Measurements from ENCODE around the gene RAVER2.

The RAVER2 gene

DNA sequence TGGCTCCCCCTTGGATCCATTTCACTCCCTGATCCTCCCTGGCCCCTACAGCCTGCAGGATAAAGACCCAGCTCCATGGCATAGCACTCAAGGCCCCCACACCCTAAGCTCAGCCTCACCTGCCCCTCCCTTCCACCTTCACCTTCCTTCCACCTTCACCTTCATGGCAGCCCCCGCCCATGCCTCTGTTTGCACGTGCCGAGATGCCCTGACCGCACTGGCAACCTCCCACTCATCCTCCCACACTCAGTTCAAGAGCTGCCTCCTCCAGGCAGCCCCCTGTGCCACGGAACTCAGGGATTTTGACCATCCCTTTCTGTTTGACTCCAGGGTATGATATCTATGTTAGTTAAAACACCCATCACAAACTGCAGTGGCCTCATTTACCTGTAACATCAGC is 109.8 kb downstream of the RAVER2 start:
- H3K4me2 ChIP-seq (ENCODE audit: low read length), result no peak overlapping the region
- no peak overlapping the region for H3K9ac ChIP-seq (ENCODE audit: low read length)
- no peak overlapping the region for H3K27ac ChIP-seq (ENCODE audit: low read depth, low read length, poor library complexity, severe bottlenecking)
- TF ChIP-seq, protein P1, sequence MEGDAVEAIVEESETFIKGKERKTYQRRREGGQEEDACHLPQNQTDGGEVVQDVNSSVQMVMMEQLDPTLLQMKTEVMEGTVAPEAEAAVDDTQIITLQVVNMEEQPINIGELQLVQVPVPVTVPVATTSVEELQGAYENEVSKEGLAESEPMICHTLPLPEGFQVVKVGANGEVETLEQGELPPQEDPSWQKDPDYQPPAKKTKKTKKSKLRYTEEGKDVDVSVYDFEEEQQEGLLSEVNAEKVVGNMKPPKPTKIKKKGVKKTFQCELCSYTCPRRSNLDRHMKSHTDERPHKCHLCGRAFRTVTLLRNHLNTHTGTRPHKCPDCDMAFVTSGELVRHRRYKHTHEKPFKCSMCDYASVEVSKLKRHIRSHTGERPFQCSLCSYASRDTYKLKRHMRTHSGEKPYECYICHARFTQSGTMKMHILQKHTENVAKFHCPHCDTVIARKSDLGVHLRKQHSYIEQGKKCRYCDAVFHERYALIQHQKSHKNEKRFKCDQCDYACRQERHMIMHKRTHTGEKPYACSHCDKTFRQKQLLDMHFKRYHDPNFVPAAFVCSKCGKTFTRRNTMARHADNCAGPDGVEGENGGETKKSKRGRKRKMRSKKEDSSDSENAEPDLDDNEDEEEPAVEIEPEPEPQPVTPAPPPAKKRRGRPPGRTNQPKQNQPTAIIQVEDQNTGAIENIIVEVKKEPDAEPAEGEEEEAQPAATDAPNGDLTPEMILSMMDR (IDR thresholded peaks at IDR 0.05; ENCODE audit: low read length), result no peak
- no peak for TF ChIP-seq EZH2 (IDR thresholded peaks at IDR 0.05; ENCODE audit: borderline replicate concordance, low read length)
- H3K9me2 ChIP-seq (ENCODE audit: low read depth, low read length), result no peaks in the 10 kb centered on the region
- no peaks in the 10 kb centered on the region for H3F3A ChIP-seq (ENCODE audit: insufficient read depth, low read length)
- no peaks in the 10 kb centered on the region for H3K4me1 ChIP-seq (ENCODE audit: insufficient read depth, low read length, severe bottlenecking)
- no peaks in the 10 kb centered on the region for H3K27me3 ChIP-seq (ENCODE audit: insufficient read depth, low read length)
- H3K4me3 ChIP-seq (ENCODE audit: low read depth, low read length, poor library complexity, severe bottlenecking), result no peak overlapping the region
- H3K36me3 ChIP-seq (ENCODE audit: insufficient read depth, low read length), result peaks cover 36% of the 10 kb centered on the region; the same call in 1 of the 2 replicates
- H3K79me2 ChIP-seq (ENCODE audit: insufficient read depth, low read length), result no peaks in the 10 kb centered on the region
- no peaks in the 10 kb centered on the region for H3K9me3 ChIP-seq (ENCODE audit: low read length)
- H4K20me1 ChIP-seq (ENCODE audit: insufficient read depth, low read length), result no peaks in the 10 kb centered on the region
- H2AFZ ChIP-seq (ENCODE audit: low read length), result no peak overlapping the region

DNA sequence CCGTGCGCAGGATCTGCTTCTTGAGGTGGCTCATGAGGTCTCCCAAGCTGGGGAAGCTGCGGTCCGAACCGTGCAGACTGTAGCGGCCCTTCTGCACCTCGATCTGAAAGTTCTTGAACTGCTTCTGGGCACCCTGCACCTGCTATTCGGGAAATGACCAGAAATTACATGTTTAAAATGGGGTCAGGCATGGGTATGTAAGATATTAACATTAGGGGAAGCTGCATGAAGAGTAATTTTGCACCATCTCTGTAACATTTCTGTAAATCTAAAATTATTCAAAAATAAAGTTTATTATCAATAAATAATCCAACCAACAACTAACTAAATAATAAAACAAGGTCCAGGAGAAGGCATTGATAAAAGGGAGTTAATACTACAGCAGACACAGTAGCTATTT is 110.7 kb downstream of the RAVER2 start:
- Histone ChIP-seq H3K27ac (ENCODE audit: low read depth, low read length, poor library complexity, severe bottlenecking) (no peak overlapping the region), H3K9ac (ENCODE audit: low read length) (no peak overlapping the region), H3K4me2 (ENCODE audit: low read length) (no peak overlapping the region), H3K9me2 (ENCODE audit: low read depth, low read length) (no peaks in the 10 kb centered on the region), H3K79me2 (ENCODE audit: insufficient read depth, low read length) (no peaks in the 10 kb centered on the region), H4K20me1 (ENCODE audit: insufficient read depth, low read length) (no peaks in the 10 kb centered on the region), H3K4me1 (ENCODE audit: insufficient read depth, low read length, severe bottlenecking) (no peaks in the 10 kb centered on the region), H3K9me3 (ENCODE audit: low read length) (no peaks in the 10 kb centered on the region), H3K4me3 (ENCODE audit: low read depth, low read length, poor library complexity, severe bottlenecking) (no peak overlapping the region), H3K27me3 (ENCODE audit: insufficient read depth, low read length) (no peaks in the 10 kb centered on the region), H3F3A (ENCODE audit: insufficient read depth, low read length) (no peaks in the 10 kb centered on the region), H2AFZ (ENCODE audit: low read length) (no peak overlapping the region), H3K36me3 (ENCODE audit: insufficient read depth, low read length) (peaks cover 41% of the 10 kb centered on the region; the same call in 1 of the 2 replicates)
- TF ChIP-seq, protein P1 (IDR thresholded peaks at IDR 0.05; ENCODE audit: low read length), result no peak
- no peak for TF ChIP-seq EZH2 (IDR thresholded peaks at IDR 0.05; ENCODE audit: borderline replicate concordance, low read length)

DNA sequence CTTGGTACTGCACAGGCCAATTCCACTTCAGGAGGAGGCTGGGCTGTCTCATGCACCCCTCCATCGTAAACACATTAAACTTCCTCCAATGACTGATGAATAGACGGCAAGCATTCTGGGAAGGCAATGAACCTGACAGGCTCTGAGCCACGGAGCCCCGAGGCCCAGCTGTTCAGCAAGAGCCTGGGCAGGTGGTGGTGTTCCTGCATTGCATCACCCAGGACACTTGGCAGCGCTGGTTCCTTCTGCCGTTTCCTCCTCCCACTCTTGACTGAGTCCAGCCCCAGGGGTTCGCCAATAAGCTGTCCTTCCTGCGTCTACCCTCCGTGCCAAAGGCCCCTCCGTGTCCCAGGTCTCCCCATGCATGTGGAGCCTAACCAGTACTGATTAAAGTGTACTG is 111.7 kb downstream of the RAVER2 start:
- no peak for TF ChIP-seq EZH2 (IDR thresholded peaks at IDR 0.05; ENCODE audit: borderline replicate concordance, low read length)
- TF ChIP-seq, protein P1 (IDR thresholded peaks at IDR 0.05; ENCODE audit: low read length), result no peak
- Histone ChIP-seq H3F3A (ENCODE audit: insufficient read depth, low read length) (no peaks in the 10 kb centered on the region), H3K27ac (ENCODE audit: low read depth, low read length, poor library complexity, severe bottlenecking) (no peak overlapping the region), H3K9ac (ENCODE audit: low read length) (no peak overlapping the region), H2AFZ (ENCODE audit: low read length) (no peak overlapping the region), H3K27me3 (ENCODE audit: insufficient read depth, low read length) (no peaks in the 10 kb centered on the region), H4K20me1 (ENCODE audit: insufficient read depth, low read length) (no peaks in the 10 kb centered on the region), H3K9me3 (ENCODE audit: low read length) (no peaks in the 10 kb centered on the region), H3K79me2 (ENCODE audit: insufficient read depth, low read length) (no peaks in the 10 kb centered on the region), H3K4me2 (ENCODE audit: low read length) (no peak overlapping the region), H3K9me2 (ENCODE audit: low read depth, low read length) (no peaks in the 10 kb centered on the region), H3K4me1 (ENCODE audit: insufficient read depth, low read length, severe bottlenecking) (peaks cover 6% of the 10 kb centered on the region), H3K4me3 (ENCODE audit: low read depth, low read length, poor library complexity, severe bottlenecking) (no peak overlapping the region), H3K36me3 (ENCODE audit: insufficient read depth, low read length) (peaks cover 41% of the 10 kb centered on the region; the same call in 1 of the 2 replicates)

Data from OCI-LY1 (cell line).